ENCODE results near the gene PHOX2A. TPM values are rescaled to one million over a fixed set of nuclear protein-coding genes. Genes with fewer than 3 reads are reported as not detected.

The PHOX2A gene
- total RNA-seq, 1 donor from 2014 or later: 3.4 TPM

DNA sequence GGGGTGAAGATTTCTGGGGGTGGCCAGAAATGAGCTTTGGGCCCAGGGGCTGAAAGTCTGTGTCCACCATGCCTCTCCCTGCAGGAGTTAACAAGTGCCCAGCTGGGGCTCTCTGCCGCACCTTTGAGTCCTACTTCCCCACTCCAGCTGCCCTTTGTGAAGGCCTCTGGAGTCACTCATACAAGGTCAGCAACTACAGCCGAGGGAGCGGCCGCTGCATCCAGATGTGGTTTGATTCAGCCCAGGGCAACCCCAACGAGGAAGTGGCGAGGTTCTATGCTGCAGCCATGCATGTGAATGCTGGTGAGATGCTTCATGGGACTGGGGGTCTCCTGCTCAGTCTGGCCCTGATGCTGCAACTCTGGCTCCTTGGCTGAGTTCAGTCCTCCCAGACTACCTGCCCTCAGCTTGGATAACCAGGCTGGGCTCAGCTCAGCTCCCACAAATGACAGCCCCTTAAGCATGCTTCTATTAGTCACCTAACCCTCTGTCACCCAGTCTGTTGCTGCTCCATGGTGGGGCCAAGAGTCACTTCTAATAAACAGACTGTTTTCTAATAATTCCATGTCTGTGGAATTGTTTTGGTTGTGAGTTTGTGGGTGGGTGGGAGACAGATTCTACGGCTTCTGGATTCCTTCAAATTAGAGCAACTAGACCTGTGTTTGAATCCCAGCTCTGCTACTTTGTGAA is 22.4 kb downstream of the PHOX2A start:
- no peaks in the 10 kb centered on the region for H3K9me3 ChIP-seq
- TF ChIP-seq, protein P1, sequence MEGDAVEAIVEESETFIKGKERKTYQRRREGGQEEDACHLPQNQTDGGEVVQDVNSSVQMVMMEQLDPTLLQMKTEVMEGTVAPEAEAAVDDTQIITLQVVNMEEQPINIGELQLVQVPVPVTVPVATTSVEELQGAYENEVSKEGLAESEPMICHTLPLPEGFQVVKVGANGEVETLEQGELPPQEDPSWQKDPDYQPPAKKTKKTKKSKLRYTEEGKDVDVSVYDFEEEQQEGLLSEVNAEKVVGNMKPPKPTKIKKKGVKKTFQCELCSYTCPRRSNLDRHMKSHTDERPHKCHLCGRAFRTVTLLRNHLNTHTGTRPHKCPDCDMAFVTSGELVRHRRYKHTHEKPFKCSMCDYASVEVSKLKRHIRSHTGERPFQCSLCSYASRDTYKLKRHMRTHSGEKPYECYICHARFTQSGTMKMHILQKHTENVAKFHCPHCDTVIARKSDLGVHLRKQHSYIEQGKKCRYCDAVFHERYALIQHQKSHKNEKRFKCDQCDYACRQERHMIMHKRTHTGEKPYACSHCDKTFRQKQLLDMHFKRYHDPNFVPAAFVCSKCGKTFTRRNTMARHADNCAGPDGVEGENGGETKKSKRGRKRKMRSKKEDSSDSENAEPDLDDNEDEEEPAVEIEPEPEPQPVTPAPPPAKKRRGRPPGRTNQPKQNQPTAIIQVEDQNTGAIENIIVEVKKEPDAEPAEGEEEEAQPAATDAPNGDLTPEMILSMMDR (IDR thresholded peaks at IDR 0.05): no peak
- TF ChIP-seq POLR2AphosphoS5 (IDR thresholded peaks at IDR 0.05; ENCODE audit: insufficient read depth in 1 of 2, low read depth in 1 of 2): no peak
- no peaks in the 10 kb centered on the region for H3K27me3 ChIP-seq
- intact Hi-C loops (cut with DNase I): no loop called here
- H3K4me1 ChIP-seq: peaks cover 25% of the 10 kb centered on the region
- no peak overlapping the region for H3K4me3 ChIP-seq
- no peaks in the 10 kb centered on the region for H3K36me3 ChIP-seq
- DNase-seq (ENCODE audit: extremely low spot score in 2 of 2): peak; percentile 75 to 84
- no peak overlapping the region for H3K27ac ChIP-seq

DNA sequence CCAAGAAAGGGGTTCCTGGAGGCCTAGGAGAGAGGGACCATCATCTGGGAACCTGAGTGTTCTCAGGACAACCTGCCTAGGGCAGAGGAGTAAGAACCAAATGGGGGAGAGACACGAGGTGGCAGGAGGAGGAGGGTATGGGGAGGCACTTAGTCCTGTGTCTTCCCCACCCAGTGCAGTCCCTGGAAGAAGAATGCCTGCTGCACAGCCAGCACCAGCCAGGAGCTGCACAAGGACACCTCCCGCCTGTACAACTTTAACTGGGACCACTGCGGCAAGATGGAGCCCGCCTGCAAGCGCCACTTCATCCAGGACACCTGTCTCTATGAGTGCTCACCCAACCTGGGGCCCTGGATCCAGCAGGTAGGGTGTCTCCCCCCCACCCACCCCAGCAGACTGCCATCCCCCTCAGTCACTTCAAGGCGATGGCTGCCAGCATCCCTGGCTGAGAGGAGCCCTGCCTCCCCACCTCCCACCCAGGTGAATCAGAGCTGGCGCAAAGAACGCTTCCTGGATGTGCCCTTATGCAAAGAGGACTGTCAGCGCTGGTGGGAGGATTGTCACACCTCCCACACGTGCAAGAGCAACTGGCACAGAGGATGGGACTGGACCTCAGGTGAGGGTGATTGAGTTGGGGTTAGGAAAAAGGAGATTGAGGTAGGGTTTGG is 23.1 kb downstream of the PHOX2A start:
- H3K36me3 ChIP-seq: no peaks in the 10 kb centered on the region
- intact Hi-C loops (cut with DNase I): no loop called here
- TF ChIP-seq POLR2A (IDR thresholded peaks at IDR 0.05) (no peak), POLR2AphosphoS5 (IDR thresholded peaks at IDR 0.05; ENCODE audit: insufficient read depth in 1 of 2, low read depth in 1 of 2) (no peak)
- TF ChIP-seq, protein P1 (IDR thresholded peaks at IDR 0.05): no peak
- H3K4me1 ChIP-seq: peaks cover 18% of the 10 kb centered on the region
- no peaks in the 10 kb centered on the region for H3K27me3 ChIP-seq
- no peaks in the 10 kb centered on the region for H3K9me3 ChIP-seq
- no peak overlapping the region for H3K4me3 ChIP-seq
- peak; percentile 80 to 95 for DNase-seq (ENCODE audit: extremely low spot score in 2 of 2)
- no peak overlapping the region for H3K27ac ChIP-seq

DNA sequence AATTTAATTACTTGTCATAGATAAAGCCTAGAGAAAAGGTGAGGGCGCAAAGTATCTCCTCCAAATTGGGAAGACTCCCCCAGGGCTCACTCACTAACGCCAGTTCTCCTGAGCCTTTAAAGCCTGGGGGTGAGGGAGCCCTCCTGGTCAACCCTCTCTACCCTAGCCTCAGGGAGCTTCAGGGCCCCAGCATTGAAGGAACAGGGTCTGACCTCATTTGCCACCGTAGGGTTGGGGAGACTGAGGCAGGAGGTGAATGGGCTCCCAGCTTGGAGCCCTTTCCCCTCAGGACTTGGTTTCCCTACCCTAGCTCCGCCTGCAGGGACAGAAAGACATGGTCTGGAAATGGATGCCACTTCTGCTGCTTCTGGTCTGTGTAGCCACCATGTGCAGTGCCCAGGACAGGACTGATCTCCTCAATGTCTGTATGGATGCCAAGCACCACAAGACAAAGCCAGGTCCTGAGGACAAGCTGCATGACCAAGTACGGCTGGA is 25.7 kb downstream of the PHOX2A start:
- Histone ChIP-seq H3K27me3 (no peaks in the 10 kb centered on the region), H3K27ac (no peak overlapping the region), H3K4me1 (peaks cover 9% of the 10 kb centered on the region), H3K36me3 (no peaks in the 10 kb centered on the region), H3K9me3 (no peaks in the 10 kb centered on the region), H3K4me3 (no peak overlapping the region)
- DNase-seq (ENCODE audit: extremely low spot score in 2 of 2): peak; percentile 56 to 77
- intact Hi-C loops (cut with DNase I): no loop called here
- TF ChIP-seq, protein P1 (IDR thresholded peaks at IDR 0.05): no peak
- TF ChIP-seq POLR2A (IDR thresholded peaks at IDR 0.05) (no peak), POLR2AphosphoS5 (IDR thresholded peaks at IDR 0.05; ENCODE audit: insufficient read depth in 1 of 2, low read depth in 1 of 2) (no peak)

DNA sequence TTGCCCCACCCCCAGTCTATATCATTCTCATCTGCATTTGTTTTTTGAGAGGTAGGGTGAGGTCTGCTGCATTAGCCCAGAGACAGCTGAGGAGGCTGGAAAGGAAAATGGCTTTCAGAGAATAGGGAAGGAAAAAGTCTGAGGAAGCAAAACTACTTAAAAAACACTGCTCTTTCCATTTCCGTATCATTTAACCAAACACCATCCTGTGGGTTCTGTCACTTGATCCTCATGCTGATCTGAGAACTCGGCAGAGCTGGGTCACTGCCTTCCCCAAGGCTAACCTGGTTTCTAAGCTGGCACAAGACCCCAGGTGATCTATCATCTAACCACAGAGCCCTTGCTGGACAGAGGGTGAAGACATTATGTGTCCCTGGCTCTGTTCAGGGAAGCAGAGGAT is 26.1 kb downstream of the PHOX2A start:
- Histone ChIP-seq H3K4me3 (no peak overlapping the region), H3K36me3 (no peaks in the 10 kb centered on the region), H3K9me3 (no peaks in the 10 kb centered on the region), H3K27me3 (no peaks in the 10 kb centered on the region), H3K27ac (no peak overlapping the region), H3K4me1 (peaks cover 9% of the 10 kb centered on the region)
- peak in 1 of 2 donors; percentile 40 for DNase-seq (ENCODE audit: extremely low spot score in 2 of 2)
- intact Hi-C loops (cut with DNase I): no loop called here
- TF ChIP-seq POLR2AphosphoS5 (IDR thresholded peaks at IDR 0.05; ENCODE audit: insufficient read depth in 1 of 2, low read depth in 1 of 2) (no peak), POLR2A (IDR thresholded peaks at IDR 0.05) (no peak)
- TF ChIP-seq, protein P1 (IDR thresholded peaks at IDR 0.05): no peak

DNA sequence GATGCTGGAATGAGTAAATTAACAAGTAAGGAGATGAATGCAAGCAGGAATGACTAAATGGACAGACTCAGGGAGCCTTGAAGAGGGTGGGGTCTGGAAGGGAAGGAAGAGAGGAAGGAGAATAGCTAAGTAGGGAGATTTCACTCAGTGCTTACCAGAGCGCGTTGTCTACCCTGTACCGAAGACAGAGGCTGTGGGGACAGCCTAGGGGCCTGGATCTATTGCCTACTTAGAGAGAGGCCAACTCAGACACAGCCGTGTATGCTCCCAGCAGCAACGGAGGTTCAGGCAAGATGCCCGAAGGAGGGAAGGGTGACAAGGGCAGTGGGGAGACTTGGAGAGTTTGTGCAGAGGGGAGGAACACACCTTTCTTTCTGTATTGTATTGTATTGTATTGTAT is 27.3 kb downstream of the PHOX2A start, which contains the start of gene FOLR2:
TSS of gene FOLR2 (plus strand) at position 157 of the 400 bp plus-strand sequence. CDS start 1,791 bp downstream, outside the sequence.
- no peak for TF ChIP-seq POLR2A (IDR thresholded peaks at IDR 0.05)
- TF ChIP-seq, protein P1 (IDR thresholded peaks at IDR 0.05): no peak
- TF ChIP-seq POLR2AphosphoS5 (IDR thresholded peaks at IDR 0.05; ENCODE audit: insufficient read depth in 1 of 2, low read depth in 1 of 2): no peak
- intact Hi-C loops (cut with DNase I): no loop called here
- no peaks in the 10 kb centered on the region for H3K27me3 ChIP-seq
- H3K9me3 ChIP-seq: no peaks in the 10 kb centered on the region
- no peak within 1 kb of the TSS for H3K27ac ChIP-seq
- H3K4me3 ChIP-seq: no peak within 1 kb of the TSS
- no peaks in the 10 kb centered on the region for H3K4me1 ChIP-seq
- no peaks in the 10 kb centered on the region for H3K36me3 ChIP-seq
- DNase-seq (ENCODE audit: extremely low spot score in 2 of 2): peak; percentile 55 to 69

All from vagina (tissue), 2 donors.